ENCODE data around the gene DAB2IP.

The DAB2IP gene

DNA sequence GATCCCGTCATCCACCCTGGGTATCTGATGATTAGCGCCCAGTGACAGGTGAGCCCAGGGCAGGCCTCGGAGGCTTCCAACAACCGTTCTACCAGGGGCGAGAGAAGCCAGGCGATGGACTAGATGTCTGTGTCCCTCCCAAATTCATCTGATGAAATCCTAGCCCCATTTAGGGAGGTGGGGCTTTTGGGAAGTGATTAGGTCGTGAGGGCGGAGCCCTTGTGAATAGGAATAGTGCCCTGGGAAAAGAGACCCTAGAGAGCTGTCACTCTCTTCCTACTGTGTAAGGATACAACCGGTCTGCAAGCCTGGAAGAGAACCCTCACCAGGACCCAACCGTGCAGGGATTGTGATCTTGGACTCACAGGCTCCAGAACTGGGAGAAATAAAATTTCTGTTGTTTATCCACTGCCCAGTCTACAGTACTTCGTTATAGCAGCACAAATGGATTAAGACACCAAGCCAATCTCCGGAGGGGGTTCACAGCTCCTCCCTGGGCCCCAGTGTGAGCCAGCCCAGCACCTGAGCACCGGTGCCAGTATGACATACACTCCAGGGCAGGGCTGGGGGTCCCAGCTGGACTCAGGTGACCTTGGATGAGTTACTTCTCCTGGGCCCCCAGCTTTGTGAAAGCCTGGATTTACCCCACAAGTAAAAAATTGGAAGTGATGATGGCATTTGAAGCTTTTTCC lies 162.2 kb downstream of the DAB2IP start:
- H3K27me3 ChIP-seq (ENCODE audit: low read length): no peaks in the 10 kb centered on the region
- H3K4me2 ChIP-seq (ENCODE audit: low read depth, low read length, poor library complexity, severe bottlenecking): no peak overlapping the region
- no peaks in the 10 kb centered on the region for H4K20me1 ChIP-seq (ENCODE audit: low read depth, low read length)
- no peak overlapping the region for H3K9ac ChIP-seq (ENCODE audit: low read length)
- no peak overlapping the region for H3K4me3 ChIP-seq (ENCODE audit: insufficient read depth, low read length, poor library complexity, severe bottlenecking)
- H3K27ac ChIP-seq (ENCODE audit: low read depth, low read length): no peak overlapping the region
- H3K9me3 ChIP-seq (ENCODE audit: insufficient read depth, low read length): no peaks in the 10 kb centered on the region
- TF ChIP-seq, protein P1, sequence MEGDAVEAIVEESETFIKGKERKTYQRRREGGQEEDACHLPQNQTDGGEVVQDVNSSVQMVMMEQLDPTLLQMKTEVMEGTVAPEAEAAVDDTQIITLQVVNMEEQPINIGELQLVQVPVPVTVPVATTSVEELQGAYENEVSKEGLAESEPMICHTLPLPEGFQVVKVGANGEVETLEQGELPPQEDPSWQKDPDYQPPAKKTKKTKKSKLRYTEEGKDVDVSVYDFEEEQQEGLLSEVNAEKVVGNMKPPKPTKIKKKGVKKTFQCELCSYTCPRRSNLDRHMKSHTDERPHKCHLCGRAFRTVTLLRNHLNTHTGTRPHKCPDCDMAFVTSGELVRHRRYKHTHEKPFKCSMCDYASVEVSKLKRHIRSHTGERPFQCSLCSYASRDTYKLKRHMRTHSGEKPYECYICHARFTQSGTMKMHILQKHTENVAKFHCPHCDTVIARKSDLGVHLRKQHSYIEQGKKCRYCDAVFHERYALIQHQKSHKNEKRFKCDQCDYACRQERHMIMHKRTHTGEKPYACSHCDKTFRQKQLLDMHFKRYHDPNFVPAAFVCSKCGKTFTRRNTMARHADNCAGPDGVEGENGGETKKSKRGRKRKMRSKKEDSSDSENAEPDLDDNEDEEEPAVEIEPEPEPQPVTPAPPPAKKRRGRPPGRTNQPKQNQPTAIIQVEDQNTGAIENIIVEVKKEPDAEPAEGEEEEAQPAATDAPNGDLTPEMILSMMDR (IDR thresholded peaks at IDR 0.05; ENCODE audit: insufficient read depth, low read length, poor library complexity, severe bottlenecking): no peak
- TF ChIP-seq EZH2phosphoT487 (conservative IDR thresholded peaks at IDR 0.05; ENCODE audit: low read length): no peak
- no peaks in the 10 kb centered on the region for H3K79me2 ChIP-seq (ENCODE audit: insufficient read depth, low read length)
- no peaks in the 10 kb centered on the region for H3F3A ChIP-seq (ENCODE audit: insufficient read depth)
- H3K36me3 ChIP-seq (ENCODE audit: low read length): no peaks in the 10 kb centered on the region
- no peak overlapping the region for H2AFZ ChIP-seq (ENCODE audit: low read depth, low read length, severe bottlenecking)
- no peaks in the 10 kb centered on the region for H3K9me2 ChIP-seq (replicated peaks; ENCODE audit: insufficient read depth, low read length)

DNA sequence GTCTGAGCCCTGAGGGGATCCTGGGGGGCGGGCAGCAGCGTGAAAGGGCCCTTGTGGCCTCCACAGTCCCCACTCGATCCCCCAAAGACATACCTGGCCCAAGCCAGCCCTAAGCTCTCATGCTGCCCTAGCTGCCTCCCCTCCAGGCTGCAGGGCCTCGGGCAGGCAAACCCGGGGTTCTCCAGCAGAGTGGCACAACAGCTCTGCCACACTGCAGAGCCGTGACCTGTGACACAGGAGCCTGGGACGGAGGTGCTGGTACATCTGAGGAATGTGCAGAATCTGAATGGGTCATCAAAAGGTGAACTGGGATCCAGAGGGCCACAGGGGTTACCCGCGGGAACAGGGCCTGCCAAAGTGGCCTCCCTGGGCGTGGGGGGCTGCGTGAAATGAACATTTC lies 163.2 kb downstream of the DAB2IP start:
- Histone ChIP-seq H3K36me3 (ENCODE audit: low read length) (no peaks in the 10 kb centered on the region), H3F3A (ENCODE audit: insufficient read depth) (no peaks in the 10 kb centered on the region), H2AFZ (ENCODE audit: low read depth, low read length, severe bottlenecking) (no peak overlapping the region), H3K4me3 (ENCODE audit: insufficient read depth, low read length, poor library complexity, severe bottlenecking) (no peak overlapping the region), H3K9me2 (replicated peaks; ENCODE audit: insufficient read depth, low read length) (no peaks in the 10 kb centered on the region), H4K20me1 (ENCODE audit: low read depth, low read length) (no peaks in the 10 kb centered on the region), H3K27me3 (ENCODE audit: low read length) (no peaks in the 10 kb centered on the region), H3K79me2 (ENCODE audit: insufficient read depth, low read length) (no peaks in the 10 kb centered on the region), H3K27ac (ENCODE audit: low read depth, low read length) (no peak overlapping the region), H3K9ac (ENCODE audit: low read length) (no peak overlapping the region), H3K4me2 (ENCODE audit: low read depth, low read length, poor library complexity, severe bottlenecking) (no peak overlapping the region), H3K9me3 (ENCODE audit: insufficient read depth, low read length) (no peaks in the 10 kb centered on the region)
- TF ChIP-seq, protein P1 (IDR thresholded peaks at IDR 0.05; ENCODE audit: insufficient read depth, low read length, poor library complexity, severe bottlenecking): no peak
- TF ChIP-seq EZH2phosphoT487 (conservative IDR thresholded peaks at IDR 0.05; ENCODE audit: low read length): no peak

DNA sequence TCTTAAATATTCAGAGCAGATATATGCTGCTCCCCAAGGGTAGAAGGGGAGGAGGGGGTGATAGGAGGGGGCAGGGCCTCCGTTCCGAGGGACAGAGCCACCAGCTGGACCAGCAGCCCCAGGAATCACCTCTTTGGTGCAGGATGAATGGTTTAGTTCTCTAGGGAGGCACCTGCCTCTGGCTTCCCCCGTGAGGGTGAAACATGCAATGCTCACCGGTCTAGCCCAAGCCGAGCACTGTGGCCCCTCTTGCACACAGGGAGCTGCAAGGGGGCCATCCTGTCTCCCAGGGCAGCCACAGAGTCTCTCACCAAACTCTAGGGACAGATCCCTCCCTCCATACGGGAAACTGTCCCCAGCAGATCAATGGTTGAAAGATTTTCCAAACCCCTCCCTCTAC lies 163.7 kb downstream of the DAB2IP start:
- H3K9me2 ChIP-seq (replicated peaks; ENCODE audit: insufficient read depth, low read length): no peaks in the 10 kb centered on the region
- H3K27me3 ChIP-seq (ENCODE audit: low read length): no peaks in the 10 kb centered on the region
- no peaks in the 10 kb centered on the region for H3K9me3 ChIP-seq (ENCODE audit: insufficient read depth, low read length)
- H3K79me2 ChIP-seq (ENCODE audit: insufficient read depth, low read length): no peaks in the 10 kb centered on the region
- no peak for TF ChIP-seq EZH2phosphoT487 (conservative IDR thresholded peaks at IDR 0.05; ENCODE audit: low read length)
- TF ChIP-seq, protein P1 (IDR thresholded peaks at IDR 0.05; ENCODE audit: insufficient read depth, low read length, poor library complexity, severe bottlenecking): no peak
- H3K4me2 ChIP-seq (ENCODE audit: low read depth, low read length, poor library complexity, severe bottlenecking): no peak overlapping the region
- no peaks in the 10 kb centered on the region for H3K36me3 ChIP-seq (ENCODE audit: low read length)
- H3K27ac ChIP-seq (ENCODE audit: low read depth, low read length): no peak overlapping the region
- no peak overlapping the region for H3K9ac ChIP-seq (ENCODE audit: low read length)
- no peaks in the 10 kb centered on the region for H3F3A ChIP-seq (ENCODE audit: insufficient read depth)
- H3K4me3 ChIP-seq (ENCODE audit: insufficient read depth, low read length, poor library complexity, severe bottlenecking): no peak overlapping the region
- H2AFZ ChIP-seq (ENCODE audit: low read depth, low read length, severe bottlenecking): no peak overlapping the region
- H4K20me1 ChIP-seq (ENCODE audit: low read depth, low read length): no peaks in the 10 kb centered on the region
